Measurements from ENCODE around the gene LPCAT3. TPM values are rescaled to one million over a fixed set of nuclear protein-coding genes. Genes with fewer than 3 reads are reported as not detected.

LPCAT3 gene
- total and polyA plus RNA-seq, 2 of the 4 experiments (the other 2 are of a cell fraction) = 7.0 to 18.6 TPM

GRCh38 chr12:6968426-6968825 lies 49.9 kb downstream of the LPCAT3 start:
- ChIA-PET POLR2A (ENCODE audit: unreplicated experiment) (no interaction called here), CTCF (interaction anchor here (0.5 kb wide), 1 partner anchor 70 kb away, joined by 3 read pairs; no protein-coding TSS in a partner anchor)
- H3K36me3 ChIP-seq (ENCODE audit: control insufficient read depth, insufficient read depth, low read length) = peaks cover 38% of the 10 kb centered on the region
- H4K5ac ChIP-seq (ENCODE audit: low read depth, low read length) = no peak overlapping the region
- no peak overlapping the region for H3K4me3 ChIP-seq (ENCODE audit: insufficient read depth, low read depth, low read length)
- TF ChIP-seq MAFK (IDR thresholded peaks at IDR 0.05; ENCODE audit: low read depth, low read length) (no peak), MXI1 (IDR thresholded peaks at IDR 0.05; ENCODE audit: borderline replicate concordance, low read depth, low read length) (no peak), CTCF (conservative IDR thresholded peaks at IDR 0.05; ENCODE audit: low read depth, low read length) (no peak), NFE2L2 (IDR thresholded peaks at IDR 0.05; ENCODE audit: low read depth, low read length) (no peak), RAD21 (IDR thresholded peaks at IDR 0.05; ENCODE audit: low read length) (no peak)
- WGBS, 2 experiments (ENCODE audit: extremely low coverage in 2 of 2, insufficient read length in 1 of 2) = 100% methylated on average over 3 of the region's 9 CpGs; no CpG with 5 or more reads in 1 of the 2 experiments
- no peaks in the 10 kb centered on the region for H3K9me3 ChIP-seq (ENCODE audit: control insufficient read depth, insufficient read depth, low read length)
- peaks cover 20 to 55% of the 10 kb centered on the region in 2 experiments for H3K79me1 ChIP-seq (ENCODE audit: low read depth in 1 of 2, low read length in 2 of 2)
- no peak overlapping the region for H2AK9ac ChIP-seq (replicated peaks; ENCODE audit: low read depth, low read length, poor library complexity)
- H2BK120ac ChIP-seq (ENCODE audit: low read depth, low read length) = no peak overlapping the region
- no peaks in the 10 kb centered on the region for H3K9me1 ChIP-seq (ENCODE audit: insufficient read depth, low read length)
- no peak for ATAC-seq (ENCODE audit: low read depth)
- H4K8ac ChIP-seq (ENCODE audit: low read depth in 2 of 2, low read length in 2 of 2) = no peak overlapping the region
- H3K27me3 ChIP-seq (ENCODE audit: control insufficient read depth, insufficient read depth, low read length) = no peaks in the 10 kb centered on the region
- H2AFZ ChIP-seq (replicated peaks; ENCODE audit: low read length, poor library complexity) = no peak overlapping the region
- no peak overlapping the region for H4K91ac ChIP-seq (ENCODE audit: insufficient read depth, low read depth, low read length)
- in situ Hi-C loops (cut with MboI; ENCODE audit: low sequenced_read_pairs) = no loop called here
- dilution Hi-C loops (cut with HindIII; ENCODE audit: low sequenced_read_pairs, unreplicated experiment) = no loop called here
- H3K56ac ChIP-seq (ENCODE audit: extremely low read depth, insufficient read depth, low read length) = no peak overlapping the region
- H2AK5ac ChIP-seq (ENCODE audit: low read depth, low read length) = no peak overlapping the region; the same call in 1 of the 2 replicates
- H3K27ac ChIP-seq (ENCODE audit: insufficient read depth, low read length) = no peak overlapping the region
- no peak overlapping the region for H3K4me2 ChIP-seq (ENCODE audit: low read depth, low read length)
- H3K14ac ChIP-seq (replicated peaks; ENCODE audit: low read depth, low read length) = no peak overlapping the region
- no peak overlapping the region for H2BK5ac ChIP-seq (ENCODE audit: low read depth, low read length, poor library complexity, severe bottlenecking)
- no TSS peak for BruUV-seq (replicated peaks)
- DNase-seq = no peak
- H3K23ac ChIP-seq (ENCODE audit: low read depth, low read length) = 0 out of 2 replicates have a peak overlapping the region, but pooled peaks have one; percentile 75
- peaks cover 4% of the 10 kb centered on the region for H3K4me1 ChIP-seq (ENCODE audit: control insufficient read depth, insufficient read depth, low read length)
- no peak overlapping the region for H3K4ac ChIP-seq (ENCODE audit: low read depth, low read length)
- H3K9ac ChIP-seq (ENCODE audit: low read depth, low read length) = no peak overlapping the region
- H3K18ac ChIP-seq (ENCODE audit: low read depth, low read length) = no peak overlapping the region
- intact Hi-C loops (cut with micrococcal nuclease) = no loop called here
- no peaks in the 10 kb centered on the region for H4K20me1 ChIP-seq (ENCODE audit: insufficient read depth, low read length)
- no peak overlapping the region for H2BK20ac ChIP-seq (ENCODE audit: low read depth, low read length)
- no peak overlapping the region for H2BK15ac ChIP-seq (ENCODE audit: low read depth, low read length)

Measured in IMR-90 (cell line).